ENCODE results near the gene HS3ST2. TPM values are rescaled to one million over a fixed set of nuclear protein-coding genes. Genes with fewer than 3 reads are reported as not detected.

Gene HS3ST2
- total RNA-seq, 4 donors from 2014 or later: 0.23 to 2.7 (median 1.7) TPM; not detected in 1

DNA sequence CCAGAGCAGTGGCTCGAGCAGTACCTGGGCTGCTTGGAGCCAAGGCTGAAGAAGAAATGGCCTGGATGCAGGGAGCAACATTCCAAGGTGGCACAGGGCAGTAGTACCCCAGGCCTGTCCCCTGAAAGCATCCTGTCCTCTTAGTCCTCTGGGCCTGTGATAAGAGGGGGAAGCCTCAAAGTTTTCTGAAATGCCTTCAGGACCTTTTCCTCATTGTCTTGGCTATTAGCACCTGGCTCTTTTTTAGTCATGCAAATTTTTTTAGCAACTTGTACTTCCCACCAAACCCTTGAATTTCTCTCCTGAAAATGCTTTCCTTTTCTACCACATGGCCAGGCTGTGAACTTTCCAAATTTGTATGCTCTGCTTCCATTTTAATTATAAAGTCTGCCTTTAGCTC is 148.9 kb downstream of the HS3ST2 start:
- 60 to 91% methylated on average over 1 of the region's 1 CpG for WGBS, 2 donors
- no peak overlapping the region for H3K4me3 ChIP-seq (ENCODE audit: low read depth, poor library complexity, severe bottlenecking)
- TF ChIP-seq POLR2A (IDR thresholded peaks at IDR 0.05): no peak
- TF ChIP-seq, protein P1, sequence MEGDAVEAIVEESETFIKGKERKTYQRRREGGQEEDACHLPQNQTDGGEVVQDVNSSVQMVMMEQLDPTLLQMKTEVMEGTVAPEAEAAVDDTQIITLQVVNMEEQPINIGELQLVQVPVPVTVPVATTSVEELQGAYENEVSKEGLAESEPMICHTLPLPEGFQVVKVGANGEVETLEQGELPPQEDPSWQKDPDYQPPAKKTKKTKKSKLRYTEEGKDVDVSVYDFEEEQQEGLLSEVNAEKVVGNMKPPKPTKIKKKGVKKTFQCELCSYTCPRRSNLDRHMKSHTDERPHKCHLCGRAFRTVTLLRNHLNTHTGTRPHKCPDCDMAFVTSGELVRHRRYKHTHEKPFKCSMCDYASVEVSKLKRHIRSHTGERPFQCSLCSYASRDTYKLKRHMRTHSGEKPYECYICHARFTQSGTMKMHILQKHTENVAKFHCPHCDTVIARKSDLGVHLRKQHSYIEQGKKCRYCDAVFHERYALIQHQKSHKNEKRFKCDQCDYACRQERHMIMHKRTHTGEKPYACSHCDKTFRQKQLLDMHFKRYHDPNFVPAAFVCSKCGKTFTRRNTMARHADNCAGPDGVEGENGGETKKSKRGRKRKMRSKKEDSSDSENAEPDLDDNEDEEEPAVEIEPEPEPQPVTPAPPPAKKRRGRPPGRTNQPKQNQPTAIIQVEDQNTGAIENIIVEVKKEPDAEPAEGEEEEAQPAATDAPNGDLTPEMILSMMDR (IDR thresholded peaks at IDR 0.05): no peak
- intact Hi-C loops (cut with DNase I; ENCODE audit: low total_unique reads): no loop called here
- DNase-seq (ENCODE audit: low spot score in 2 of 2): peak in 1 of 2 donors; percentile 9
